HFF-Myc (cell line): ENCODE data around the gene PI4K2A.

Source experiments
- DNase-seq: peaks from one replicate; pipeline ENCODE4 v3.0.0-alpha.2; 2011; ENCODE audit warnings: low read depth; ENCODE audit errors: extremely low read depth
- H3K4me3 ChIP-seq: replicated peaks from 2 replicates; pipeline ENCODE4 v1.5.1; 2011; ENCODE audit warnings: low read depth, mild to moderate bottlenecking, control low read depth, low read length
- CTCF ChIP-seq: IDR thresholded peaks from 2 replicates; pipeline ENCODE4 v1.5.1; 2012; ENCODE audit warnings: mild to moderate bottlenecking, low read depth, low read length, control low read depth; ENCODE audit errors: missing control alignments

The PI4K2A gene

GRCh38 chr10:97598407-97599271, 41.8 kb upstream of the PI4K2A start:
- no peak overlapping the region for H3K4me3 ChIP-seq
- TF ChIP-seq CTCF, result no peak
- no peak for DNase-seq

GRCh38 chr10:97599272-97599619, 41.2 kb upstream of the PI4K2A start:
- no peak for TF ChIP-seq CTCF

GRCh38 chr10:97600616-97601015, 39.9 kb upstream of the PI4K2A start:
- no peak overlapping the region for H3K4me3 ChIP-seq
- TF ChIP-seq CTCF, result no peak
- no peak for DNase-seq

More at GRCh38 chr10:97599272-97599619, 41.2 kb upstream of the PI4K2A start:
- no peak overlapping the region for H3K4me3 ChIP-seq
- DNase-seq, result no peak

- no peak for DNase-seq
- H3K4me3 ChIP-seq, result no peak overlapping the region
- TF ChIP-seq CTCF, result no peak
Observed at GRCh38 chr10:97601268-97602215, 38.9 kb upstream of the PI4K2A start.

GRCh38 chr10:97607095-97607636, 33.3 kb upstream of the PI4K2A start:
- no peak overlapping the region for H3K4me3 ChIP-seq
- no peak for TF ChIP-seq CTCF
- no peak for DNase-seq

GRCh38 chr10:97608991-97609561, 31.4 kb upstream of the PI4K2A start:
- TF ChIP-seq CTCF, result no peak
- no peak overlapping the region for H3K4me3 ChIP-seq
- no peak for DNase-seq
